Activated CD8-positive, alpha-beta T cell treated with anti-CD3 and anti-CD28 coated beads for 36 hours (primary cell): ENCODE data around the gene PIP5KL1. TPM values are rescaled to one million over a fixed set of nuclear protein-coding genes. Genes with fewer than 3 reads are reported as not detected.

ENCODE experiments used
- ATAC-seq: fragments of 200-7000 bp; cut with Tn5 transposase; one replicate; pipeline ENCODE4 v1.10.0; 2021; ENCODE audit warnings: mild to moderate bottlenecking, moderate library complexity
- CTCF ChIA-PET: fragments of 350-600 bp; sonication (Branson Sonifier 250); formaldehyde crosslinking; loops from one replicate; lab custom pipeline; 2021; ENCODE audit warnings: antibody characterized with exemption; lab: Charles Lee
- POLR2A ChIA-PET: fragments of 350-600 bp; sonication (Branson Sonifier 250); formaldehyde crosslinking; loops from one replicate; lab custom pipeline; 2021; ENCODE audit warnings: antibody characterized with exemption; lab: Charles Lee
- DNase-seq: peaks from one replicate; pipeline ENCODE4 v3.0.0-alpha.2; 2020
- H3K27ac Mint-ChIP-seq: one replicate; pipeline ENCODE4 v1.8.0; 2021; ENCODE audit warnings: mild to moderate bottlenecking, mixed read lengths
- H3K27me3 Mint-ChIP-seq: one replicate; pipeline ENCODE4 v1.8.0; 2021; ENCODE audit warnings: mixed read lengths
- H3K36me3 Mint-ChIP-seq: one replicate; pipeline ENCODE4 v1.8.0; 2021; ENCODE audit warnings: low read depth, mixed read lengths
- H3K4me1 Mint-ChIP-seq: one replicate; pipeline ENCODE4 v1.8.0; 2021; ENCODE audit warnings: low read depth, mixed read lengths
- H3K4me3 Mint-ChIP-seq: one replicate; pipeline ENCODE4 v1.8.0; 2021; ENCODE audit warnings: mild to moderate bottlenecking, moderate library complexity, mixed read lengths
- H3K9me3 Mint-ChIP-seq: one replicate; pipeline ENCODE4 v1.8.0; 2021; ENCODE audit warnings: mixed read lengths
- intact Hi-C: fragments of 100-400 bp; cut with micrococcal nuclease; formaldehyde crosslinking; loops from one replicate; pipeline ENCODE4 v1.10.0; 2022
- total RNA-seq, 2 experiments: library from RNA; stranded (reverse); gene quantifications; one replicate each; pipeline ENCODE4 v1.2.3, GENCODE V29; 2021
- TF ChIP-seq, protein P1 (sequence below): fragments of 200-600 bp; IDR thresholded peaks from one replicate; pipeline ENCODE4 v1.8.0; 2022; ENCODE audit warnings: antibody characterized with exemption, mild to moderate bottlenecking

The PIP5KL1 gene, protein sequence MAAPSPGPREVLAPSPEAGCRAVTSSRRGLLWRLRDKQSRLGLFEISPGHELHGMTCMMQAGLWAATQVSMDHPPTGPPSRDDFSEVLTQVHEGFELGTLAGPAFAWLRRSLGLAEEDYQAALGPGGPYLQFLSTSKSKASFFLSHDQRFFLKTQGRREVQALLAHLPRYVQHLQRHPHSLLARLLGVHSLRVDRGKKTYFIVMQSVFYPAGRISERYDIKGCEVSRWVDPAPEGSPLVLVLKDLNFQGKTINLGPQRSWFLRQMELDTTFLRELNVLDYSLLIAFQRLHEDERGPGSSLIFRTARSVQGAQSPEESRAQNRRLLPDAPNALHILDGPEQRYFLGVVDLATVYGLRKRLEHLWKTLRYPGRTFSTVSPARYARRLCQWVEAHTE
- total RNA-seq: 1 to 10 TPM; 1.7 to 2.5 TPM

DNA sequence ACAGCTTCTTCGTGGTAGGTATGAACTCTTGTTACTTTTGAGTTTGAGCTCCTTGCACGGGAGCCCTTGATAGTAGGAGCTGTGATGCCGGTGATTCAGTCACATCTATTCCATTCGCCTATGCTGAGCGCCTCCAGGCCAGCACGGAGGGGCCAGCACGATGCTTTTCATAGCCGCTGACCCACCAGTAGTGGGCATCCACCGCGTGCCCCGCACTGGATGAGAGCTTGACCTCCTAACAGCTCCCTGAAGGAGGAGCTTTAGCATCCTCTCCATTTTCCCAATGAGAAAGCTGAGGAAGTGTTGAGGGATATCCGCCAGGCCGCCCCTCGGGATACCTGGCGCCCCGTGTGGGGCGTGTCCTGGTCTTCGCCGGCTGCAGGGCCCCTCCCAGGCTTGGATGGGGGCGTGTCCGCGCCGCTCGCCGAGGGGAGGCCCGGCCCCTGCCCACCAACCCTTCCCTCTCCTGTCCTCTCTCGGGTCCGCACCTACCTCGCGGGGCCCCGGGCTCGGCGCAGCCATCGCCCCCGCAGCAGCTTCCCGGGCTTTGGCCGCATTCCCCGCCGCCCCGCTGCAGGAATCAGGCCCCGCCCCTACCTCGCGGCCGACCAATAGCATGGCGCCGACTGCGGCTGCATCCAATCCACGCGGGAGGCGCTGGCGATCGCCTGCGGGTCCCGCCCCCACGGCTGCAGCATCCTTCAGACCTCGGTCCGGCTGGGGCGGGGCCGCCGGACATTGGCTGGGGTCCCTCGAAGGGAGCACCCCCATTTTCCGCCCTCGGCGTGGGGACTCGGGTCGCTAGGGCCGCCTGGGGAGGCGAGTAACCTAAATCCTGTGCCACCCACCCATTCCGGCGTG lies at the start of gene PIP5KL1:
Gene PIP5KL1 (minus strand): TSS at position 547 of the 861 bp plus-strand sequence. CDS start 25 bp downstream, at position 522.
- ChIA-PET CTCF (interaction anchor here (0.8 to 3.0 kb wide), 5 partner anchors 9 to 104 kb away, joined by 3 to 10 read pairs (median 6); no protein-coding TSS in a partner anchor), POLR2A (interaction anchor here (1.0 to 1.5 kb wide), 3 partner anchors 9 to 97 kb away, joined by 3 to 5 read pairs (median 5); no protein-coding TSS in a partner anchor)
- Mint-ChIP-seq H3K9me3 (no peaks in the 10 kb centered on the region), H3K27ac (no peak within 1 kb of the TSS), H3K4me3 (peak within 1 kb of the TSS; percentile 51), H3K4me1 (peaks cover 35% of the 10 kb centered on the region), H3K27me3 (no peaks in the 10 kb centered on the region), H3K36me3 (peaks cover 16% of the 10 kb centered on the region)
- TF ChIP-seq, protein P1, sequence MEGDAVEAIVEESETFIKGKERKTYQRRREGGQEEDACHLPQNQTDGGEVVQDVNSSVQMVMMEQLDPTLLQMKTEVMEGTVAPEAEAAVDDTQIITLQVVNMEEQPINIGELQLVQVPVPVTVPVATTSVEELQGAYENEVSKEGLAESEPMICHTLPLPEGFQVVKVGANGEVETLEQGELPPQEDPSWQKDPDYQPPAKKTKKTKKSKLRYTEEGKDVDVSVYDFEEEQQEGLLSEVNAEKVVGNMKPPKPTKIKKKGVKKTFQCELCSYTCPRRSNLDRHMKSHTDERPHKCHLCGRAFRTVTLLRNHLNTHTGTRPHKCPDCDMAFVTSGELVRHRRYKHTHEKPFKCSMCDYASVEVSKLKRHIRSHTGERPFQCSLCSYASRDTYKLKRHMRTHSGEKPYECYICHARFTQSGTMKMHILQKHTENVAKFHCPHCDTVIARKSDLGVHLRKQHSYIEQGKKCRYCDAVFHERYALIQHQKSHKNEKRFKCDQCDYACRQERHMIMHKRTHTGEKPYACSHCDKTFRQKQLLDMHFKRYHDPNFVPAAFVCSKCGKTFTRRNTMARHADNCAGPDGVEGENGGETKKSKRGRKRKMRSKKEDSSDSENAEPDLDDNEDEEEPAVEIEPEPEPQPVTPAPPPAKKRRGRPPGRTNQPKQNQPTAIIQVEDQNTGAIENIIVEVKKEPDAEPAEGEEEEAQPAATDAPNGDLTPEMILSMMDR: no peak
- ATAC-seq (peak; percentile 70), DNase-seq (peak; percentile 74)
- intact Hi-C loops: no loop called here

DNA sequence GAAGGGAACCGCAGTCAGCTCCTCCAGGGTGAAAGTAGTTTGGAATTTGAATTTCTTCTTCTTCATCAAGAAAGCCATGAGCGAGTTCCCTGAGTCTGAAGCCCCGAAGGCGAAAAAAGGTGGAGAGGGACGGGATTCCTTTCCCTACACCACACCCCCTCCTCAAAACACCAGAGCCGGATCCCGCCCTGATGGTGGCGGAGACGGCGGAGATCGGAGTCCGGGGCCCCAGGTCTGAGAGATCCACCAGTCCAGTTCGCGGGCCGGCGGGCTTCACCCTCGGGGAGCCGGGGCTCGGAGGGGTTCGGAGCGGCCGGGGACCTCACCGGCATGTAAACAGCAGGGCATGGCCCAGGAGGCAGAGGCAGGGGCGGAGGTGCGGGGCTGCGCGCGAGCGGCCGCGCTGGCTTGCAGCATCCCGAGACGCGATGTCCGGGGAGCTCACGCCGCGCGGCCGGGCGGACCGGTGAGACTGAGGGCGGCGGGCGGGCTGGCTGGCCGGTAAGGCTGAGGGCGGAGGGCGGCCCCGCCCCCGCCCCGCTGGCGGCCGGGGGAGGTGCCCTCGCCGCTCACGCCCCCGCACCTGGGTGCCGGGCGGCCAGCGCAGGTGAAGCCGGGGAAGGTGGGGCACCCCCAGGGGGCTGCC lies 49.6 kb upstream of the PIP5KL1 start:
- Mint-ChIP-seq H3K27ac (peak overlapping the region; percentile 89), H3K4me3 (peak overlapping the region; percentile 97), H3K36me3 (peaks cover 36% of the 10 kb centered on the region), H3K27me3 (no peaks in the 10 kb centered on the region), H3K9me3 (no peaks in the 10 kb centered on the region), H3K4me1 (peaks cover 52% of the 10 kb centered on the region)
- ChIA-PET POLR2A (interaction anchor here (0.7 to 22.5 kb wide), 15 partner anchors 19 to 558 kb away, joined by 3 to 408 read pairs (median 5); no protein-coding TSS in a partner anchor), CTCF (interaction anchor here (0.6 to 15.3 kb wide), 7 partner anchors 15 to 112 kb away, joined by 3 to 163 read pairs (median 5); no protein-coding TSS in a partner anchor)
- ATAC-seq (peak; percentile 2), DNase-seq (peak; percentile 56)
- TF ChIP-seq, protein P1: no peak
- intact Hi-C loops: no loop called here

DNA sequence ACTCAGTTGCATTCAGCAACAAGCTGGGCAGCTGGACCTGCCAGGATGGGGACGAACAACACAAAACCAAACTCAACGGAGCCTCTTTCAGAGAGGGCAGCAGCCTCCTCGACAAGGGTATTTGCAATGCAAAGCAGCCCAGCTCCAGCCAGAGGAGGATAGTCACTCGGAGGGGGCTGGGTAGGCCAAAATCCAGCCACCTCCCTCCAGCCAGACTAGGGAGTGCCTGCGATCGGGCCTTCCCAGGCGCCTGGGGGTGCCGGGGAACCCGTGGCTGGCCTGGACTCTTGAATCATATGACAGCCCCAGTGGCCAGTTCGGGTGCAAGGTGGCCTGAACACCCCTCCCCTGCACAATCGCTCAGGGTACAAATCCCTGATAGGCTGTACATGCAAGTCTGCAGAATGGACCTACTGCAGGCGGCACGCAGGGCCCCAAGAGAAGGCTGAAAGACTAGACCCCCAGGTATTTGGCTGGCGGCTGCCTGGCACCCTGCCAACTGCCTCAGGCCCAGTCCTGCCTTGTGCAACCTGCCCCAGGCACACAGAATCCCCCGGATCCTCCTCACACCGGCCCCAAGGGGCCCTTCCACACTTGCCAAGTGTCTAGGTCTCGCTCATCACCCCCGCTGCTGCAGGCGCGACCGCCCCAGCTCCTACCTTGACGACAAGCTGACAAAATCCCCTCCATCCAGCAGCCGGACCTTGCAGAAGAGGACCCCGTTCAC lies 48.9 kb upstream of the PIP5KL1 start:
- no peak for ATAC-seq
- peaks cover 39% of the 10 kb centered on the region for H3K36me3 Mint-ChIP-seq
- no peaks in the 10 kb centered on the region for H3K27me3 Mint-ChIP-seq
- peak overlapping the region; percentile 97 for H3K4me3 Mint-ChIP-seq
- peak overlapping the region; percentile 89 for H3K27ac Mint-ChIP-seq
- POLR2A ChIA-PET: interaction anchor here (0.7 to 22.5 kb wide), 12 partner anchors 18 to 557 kb away, joined by 3 to 408 read pairs (median 4); no protein-coding TSS in a partner anchor
- TF ChIP-seq, protein P1: no peak
- CTCF ChIA-PET: interaction anchor here (0.6 to 15.3 kb wide), 9 partner anchors 16 to 138 kb away, joined by 3 to 163 read pairs (median 5); no protein-coding TSS in a partner anchor
- no peaks in the 10 kb centered on the region for H3K9me3 Mint-ChIP-seq
- peak; percentile 60 for DNase-seq
- H3K4me1 Mint-ChIP-seq: peaks cover 51% of the 10 kb centered on the region
- intact Hi-C loops: loop anchor here (5.0 kb wide), 1 partner anchor 42 kb away; the partner anchor contains the start of gene DPM2

DNA sequence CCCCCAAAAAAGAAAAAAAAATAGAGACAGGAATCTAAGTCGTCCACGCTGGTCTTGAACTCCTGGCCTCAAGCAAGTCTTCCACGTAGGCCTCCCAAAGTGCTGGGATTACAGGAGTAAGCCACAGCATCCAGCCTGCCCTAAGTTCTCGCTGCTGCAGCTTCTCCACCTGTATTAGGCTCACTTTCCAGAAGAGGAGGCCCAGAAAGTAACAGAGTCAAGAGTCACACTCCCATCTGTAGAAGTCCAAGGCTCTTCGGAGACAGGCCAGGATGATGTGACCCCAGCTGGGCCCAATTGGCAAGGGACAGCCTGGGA lies 48.4 kb upstream of the PIP5KL1 start:
- DNase-seq: no peak
- CTCF ChIA-PET: interaction anchor here (1.0 to 15.3 kb wide), 7 partner anchors 20 to 139 kb away, joined by 3 to 163 read pairs (median 5); no protein-coding TSS in a partner anchor
- peaks cover 55% of the 10 kb centered on the region for H3K4me1 Mint-ChIP-seq
- peak overlapping the region; percentile 89 for H3K27ac Mint-ChIP-seq
- no peak for ATAC-seq
- intact Hi-C loops: loop anchor here (5.0 kb wide), 1 partner anchor 42 kb away; the partner anchor contains the start of gene DPM2
- H3K27me3 Mint-ChIP-seq: no peaks in the 10 kb centered on the region
- no peaks in the 10 kb centered on the region for H3K9me3 Mint-ChIP-seq
- TF ChIP-seq, protein P1: no peak
- POLR2A ChIA-PET: interaction anchor here (1.3 to 22.5 kb wide), 6 partner anchors 18 to 90 kb away, joined by 3 to 408 read pairs (median 7); no protein-coding TSS in a partner anchor
- H3K36me3 Mint-ChIP-seq: peaks cover 43% of the 10 kb centered on the region
- H3K4me3 Mint-ChIP-seq: peak overlapping the region; percentile 97
